ENCODE data around the gene SVIP. TPM values are rescaled to one million over a fixed set of nuclear protein-coding genes. Genes with fewer than 3 reads are reported as not detected.

Gene SVIP
- total RNA-seq, 4 donors from 2014 or later: 16.8 to 32.7 (median 22.6) TPM

- WGBS, 2 donors: 82 to 87% methylated on average over 5 of the region's 5 CpGs
- H3K4me1 ChIP-seq: peaks cover 0 to 7% (median 0%) of the 10 kb centered on the region in 4 donors
- H3K27ac ChIP-seq: no peak overlapping the region
- DNase-seq (ENCODE audit: low spot score in 2 of 2): no peak
- H3K4me3 ChIP-seq: no peak overlapping the region
- no peaks in the 10 kb centered on the region for H3K36me3 ChIP-seq
- H3K27me3 ChIP-seq: no peaks in the 10 kb centered on the region
- TF ChIP-seq POLR2A (IDR thresholded peaks at IDR 0.05) (no peak), EP300 (IDR thresholded peaks at IDR 0.05) (no peak), CTCF (IDR thresholded peaks at IDR 0.05) (no peak)
- H3K9me3 ChIP-seq: no peaks in the 10 kb centered on the region
Measured at GRCh38 chr11:22775248-22775647, 54.4 kb downstream of the SVIP start.

- 86 to 90% methylated on average over 2 of the region's 2 CpGs for WGBS, 2 donors
- H3K36me3 ChIP-seq: no peaks in the 10 kb centered on the region
- H3K4me1 ChIP-seq: peaks cover 0 to 7% (median 0%) of the 10 kb centered on the region in 4 donors
- no peak overlapping the region for H3K27ac ChIP-seq
- DNase-seq (ENCODE audit: low spot score in 2 of 2): no peak
- H3K9me3 ChIP-seq: no peaks in the 10 kb centered on the region
- TF ChIP-seq POLR2A (IDR thresholded peaks at IDR 0.05) (no peak), CTCF (IDR thresholded peaks at IDR 0.05) (no peak), EP300 (IDR thresholded peaks at IDR 0.05) (no peak)
- H3K4me3 ChIP-seq: no peak overlapping the region
- H3K27me3 ChIP-seq: no peaks in the 10 kb centered on the region
Measured at GRCh38 chr11:22774716-22775115, 54.9 kb downstream of the SVIP start.

GRCh38 chr11:22769081-22769480, 60.5 kb downstream of the SVIP start:
- no peaks in the 10 kb centered on the region for H3K9me3 ChIP-seq
- no peaks in the 10 kb centered on the region for H3K36me3 ChIP-seq
- 60 to 67% methylated on average over 1 of the region's 1 CpG for WGBS, 2 donors
- no peak for TF ChIP-seq CTCF (IDR thresholded peaks at IDR 0.05)
- TF ChIP-seq EP300 (IDR thresholded peaks at IDR 0.05): no peak
- no peak for TF ChIP-seq POLR2A (IDR thresholded peaks at IDR 0.05)
- H3K27me3 ChIP-seq: no peaks in the 10 kb centered on the region
- no peak overlapping the region for H3K4me3 ChIP-seq
- H3K27ac ChIP-seq: no peak overlapping the region
- no peaks in the 10 kb centered on the region for H3K4me1 ChIP-seq
- no peak for DNase-seq (ENCODE audit: low spot score in 2 of 2)

Other genes starting within 250 kb of the SVIP start
- 10 to 100 TPM in 1 of 4 donors, 1 to 10 TPM in 3; 6.9 to 10.0 (median 8.9) TPM for gene FANCF, start 204.0 kb downstream of the SVIP start, total RNA-seq
- 10 to 100 TPM in 3 of 4 donors, 1 to 10 TPM in 1; 9.3 to 41.5 (median 18.0) TPM for gene GAS2, start 163.2 kb downstream of the SVIP start, total RNA-seq
- gene CCDC179, start 30.7 kb upstream of the SVIP start, total RNA-seq: not detected